HG03135 (cell line): ENCODE data around the gene MGST1.
"Not testable (repeated sequence)": the region's sequence is repeated elsewhere in the genome, so short reads cannot be mapped to it uniquely, and the experiment has no call there.

Experiments
- ATAC-seq: cut with Tn5 transposase; IDR thresholded peaks from one replicate; pipeline ENCODE4 v1.9.1; 2021; ENCODE audit warnings: mild to moderate bottlenecking, moderate library complexity; ENCODE audit not compliant: unreplicated experiment

The MGST1 gene

DNA sequence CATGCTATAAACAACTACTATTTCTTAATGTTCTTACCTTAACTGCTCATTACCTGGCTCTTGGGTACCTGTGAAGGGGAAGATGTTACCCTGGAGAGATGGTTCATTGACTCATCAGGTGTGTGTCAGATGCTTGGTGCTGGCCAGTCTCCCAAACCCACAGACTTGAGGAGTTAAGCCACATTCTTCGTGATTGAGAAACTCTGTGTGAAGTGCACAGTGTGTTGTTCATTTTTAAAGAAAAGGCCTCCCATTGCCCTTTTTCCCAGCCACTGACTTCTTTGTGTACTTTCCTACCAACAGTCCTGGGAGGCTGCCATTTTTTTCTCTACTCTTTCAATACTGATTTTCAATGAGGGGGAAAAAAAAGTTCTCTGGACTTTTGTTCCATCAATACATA is 3.2 kb downstream of the MGST1 start:
- ATAC-seq = no peak

DNA sequence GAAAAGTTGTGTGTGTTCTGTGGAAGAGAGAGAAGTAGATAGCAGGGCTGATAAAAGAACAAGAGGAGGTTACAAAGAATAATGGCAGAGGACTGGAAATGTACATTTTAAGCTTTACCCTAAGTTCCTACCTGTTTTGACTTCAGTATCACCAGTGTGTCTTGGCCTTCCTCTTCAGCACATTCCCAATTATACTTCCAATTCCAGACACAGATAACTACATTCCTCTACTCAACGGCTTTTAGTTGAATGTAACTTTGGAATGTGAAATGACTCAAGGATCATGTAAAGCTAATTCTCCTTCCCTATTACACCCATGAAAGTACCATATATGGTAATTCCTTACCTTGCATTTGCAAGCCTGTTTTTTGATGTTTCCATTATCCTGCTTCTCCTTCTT is 5.0 kb downstream of the MGST1 start:
- ATAC-seq = no peak

DNA sequence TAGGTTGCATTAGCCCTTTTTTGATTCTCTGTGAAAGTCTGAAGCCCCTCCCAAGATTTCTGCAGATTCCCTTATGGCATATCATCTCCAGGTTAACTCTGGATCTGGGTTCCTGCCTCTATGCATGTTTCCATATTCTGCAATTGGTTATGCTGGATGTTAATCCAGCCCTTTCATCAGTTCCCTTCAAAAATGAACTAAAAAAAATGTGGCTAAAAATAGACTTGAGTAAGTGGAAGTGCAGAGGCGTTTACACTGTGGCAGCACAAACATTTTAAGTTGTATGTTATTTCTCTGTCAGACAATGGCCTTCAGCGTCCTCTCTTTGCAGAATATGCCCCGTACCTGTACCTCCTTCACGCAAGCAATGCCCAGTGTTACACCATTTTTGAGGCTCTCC is 11.4 kb downstream of the MGST1 start:
- ATAC-seq = no peak

GRCh38 chr12:16359512-16360491 is 12.4 kb downstream of the MGST1 start:
- ATAC-seq = no peak

DNA sequence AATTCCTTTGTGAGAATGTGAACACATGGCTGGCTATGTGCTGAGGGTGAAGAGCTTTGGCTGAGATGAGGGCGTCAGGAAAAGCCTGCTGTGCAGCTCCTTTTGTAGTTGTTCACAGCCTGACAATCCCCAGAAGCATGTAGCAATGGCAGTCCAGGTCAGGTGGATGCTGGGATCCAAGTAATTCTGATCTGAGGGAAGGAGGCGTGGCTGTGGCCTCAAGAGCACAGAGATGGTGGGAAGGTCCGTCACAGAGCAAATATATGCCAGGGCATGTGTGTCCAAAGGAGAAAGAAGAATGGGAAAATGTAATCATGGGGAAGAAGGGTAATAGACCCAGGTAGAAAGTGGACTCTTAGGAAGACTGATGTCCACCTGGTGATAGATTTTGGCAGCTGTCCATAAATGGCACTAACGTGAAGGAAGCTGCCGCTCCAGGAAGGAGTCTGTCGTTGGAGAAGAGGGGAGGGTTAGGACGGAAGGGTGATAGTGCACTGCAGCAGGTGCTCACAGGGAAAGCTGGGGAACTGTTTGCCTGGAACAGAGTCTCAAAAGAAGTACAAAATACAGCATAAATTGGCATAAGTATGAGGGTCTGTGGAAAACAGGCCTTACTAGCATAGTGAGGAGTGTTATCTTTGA is 13.8 kb downstream of the MGST1 start:
- ATAC-seq = no peak

GRCh38 chr12:16362550-16362949 is 15.1 kb downstream of the MGST1 start:
- ATAC-seq = no peak

DNA sequence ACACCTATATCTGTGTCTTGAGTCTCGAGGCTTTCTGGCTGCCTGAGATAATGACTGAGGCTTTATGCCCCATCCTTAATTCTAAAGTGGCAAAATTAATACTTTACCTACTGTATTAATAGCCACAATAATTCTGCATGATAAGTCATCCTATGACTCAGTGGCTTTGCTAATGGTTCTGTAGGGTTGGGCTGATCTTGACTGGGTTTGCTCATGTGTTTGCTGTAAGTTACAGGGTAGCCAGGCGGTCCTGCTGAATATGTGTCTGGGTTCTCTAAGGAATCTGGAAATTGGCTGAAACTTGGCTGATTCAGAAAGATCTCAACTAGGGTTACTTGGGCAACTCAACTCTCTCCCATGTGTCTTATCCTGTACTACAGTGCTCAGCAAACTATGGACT is 21.7 kb downstream of the MGST1 start:
- no peak for ATAC-seq

DNA sequence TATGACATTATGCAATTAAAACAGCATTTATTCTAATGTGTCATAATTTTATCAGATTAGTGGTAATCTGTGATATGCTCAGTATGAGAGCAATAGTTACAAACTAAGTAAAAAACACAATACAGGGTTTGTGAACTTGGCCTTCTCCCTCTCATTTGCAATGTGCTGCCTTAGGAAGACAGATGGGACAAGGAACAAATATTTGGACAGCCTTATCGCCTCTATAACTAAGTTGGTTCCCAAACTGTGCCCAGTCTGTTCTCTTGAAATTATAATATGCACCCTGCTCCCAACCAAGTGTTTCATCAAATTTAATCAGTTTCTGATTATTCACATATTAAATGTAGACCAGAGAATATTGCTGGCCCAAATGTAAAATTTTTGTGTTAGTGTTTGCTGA is 22.7 kb downstream of the MGST1 start:
- ATAC-seq = no peak

- ATAC-seq = not testable (repeated sequence)
These were observed 35.3 kb downstream of the MGST1 start for GRCh38 chr12:16382652-16383312.

DNA sequence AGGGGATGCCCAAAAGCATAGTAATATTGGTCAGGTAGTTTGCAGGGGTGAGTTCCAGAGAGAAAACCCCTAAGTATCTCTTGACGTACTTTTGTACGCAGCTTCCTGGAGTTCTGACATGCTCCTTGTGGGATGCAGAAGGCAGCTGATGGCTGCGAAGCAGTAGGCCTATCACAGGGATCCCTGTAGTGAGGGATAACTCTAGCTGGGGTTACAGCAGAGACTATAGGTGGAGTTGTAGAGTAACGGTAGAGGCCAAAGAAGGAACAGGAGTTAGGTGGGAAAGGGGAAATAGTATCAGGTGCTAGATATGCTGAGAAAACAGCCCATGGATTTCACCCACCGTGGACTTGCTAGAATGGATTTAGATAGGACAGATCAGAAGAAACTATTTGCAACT is 37.3 kb downstream of the MGST1 start:
- no peak for ATAC-seq

GRCh38 chr12:16385782-16386646 is 38.6 kb downstream of the MGST1 start:
- no peak for ATAC-seq

GRCh38 chr12:16387919-16388318 is 40.5 kb downstream of the MGST1 start:
- ATAC-seq = no peak

DNA sequence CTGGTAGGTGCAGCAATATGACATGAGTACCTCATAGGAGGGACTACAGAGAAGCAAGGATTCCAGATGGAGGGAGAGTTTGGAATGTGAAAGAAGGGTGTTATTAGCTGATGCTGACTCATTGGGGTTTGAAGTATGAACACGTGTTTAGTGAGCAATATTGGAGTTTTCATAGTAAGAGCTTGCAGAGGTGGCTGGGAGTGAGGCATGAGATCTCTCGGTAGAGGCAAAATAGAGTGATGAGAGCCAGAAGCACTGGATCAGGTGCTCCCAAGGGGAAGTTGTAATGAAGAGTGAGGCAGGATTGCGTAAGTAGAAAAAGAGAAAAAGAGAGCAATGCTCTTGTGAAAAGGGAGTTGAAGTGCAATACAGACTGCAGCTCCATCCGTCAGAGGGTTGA is 42.1 kb downstream of the MGST1 start:
- no peak for ATAC-seq

DNA sequence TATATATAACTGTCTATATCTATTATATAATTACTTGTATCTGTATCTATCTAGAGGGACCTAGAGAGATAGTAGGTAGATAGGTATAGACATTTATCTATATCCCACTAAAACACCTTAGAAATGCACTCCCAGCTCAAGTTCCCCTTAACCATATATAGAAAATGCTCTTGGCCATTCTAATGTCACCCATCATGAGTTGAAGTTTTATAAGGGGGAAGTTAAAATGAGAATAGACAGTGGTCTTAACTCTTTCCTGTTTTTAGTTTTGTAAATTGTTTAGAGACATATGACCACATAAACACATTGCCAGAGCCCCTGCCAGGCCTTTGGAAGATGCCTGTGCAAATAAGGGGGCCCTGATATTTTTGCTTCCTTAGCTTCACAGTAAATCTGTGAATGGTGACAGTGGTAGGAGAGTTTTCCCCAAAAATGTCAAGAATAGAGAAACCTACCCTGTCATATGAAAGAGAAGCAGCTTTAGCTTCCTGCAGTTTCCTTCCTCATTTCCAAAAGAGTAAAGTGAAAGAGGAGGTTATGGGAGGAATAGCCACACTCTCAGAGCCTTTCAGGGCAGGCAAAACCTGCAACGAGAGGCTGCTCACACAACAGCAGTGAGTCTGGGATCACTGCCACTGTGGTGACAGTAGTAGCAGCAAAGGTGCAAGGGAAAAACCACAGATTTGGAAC is 45.5 kb downstream of the MGST1 start:
- ATAC-seq = no peak

DNA sequence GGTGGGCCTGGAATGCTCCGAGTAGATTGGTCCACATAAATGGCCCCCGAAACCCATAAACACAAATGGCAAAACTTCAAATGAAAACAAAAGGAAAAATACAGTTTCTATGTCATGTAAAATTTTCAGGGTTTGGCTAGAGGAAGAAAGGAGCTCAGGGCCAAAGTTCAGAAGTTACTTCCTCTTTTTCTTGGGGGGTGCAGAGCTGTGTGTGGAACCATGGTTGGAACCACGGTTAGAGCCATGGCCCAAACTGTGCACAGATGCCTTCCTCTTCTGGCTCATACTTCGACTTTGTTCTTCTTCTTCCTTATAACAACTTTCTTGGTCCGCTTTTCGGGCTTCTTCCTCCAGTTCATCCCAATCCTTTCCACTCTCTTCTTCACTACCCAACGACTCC is 51.7 kb downstream of the MGST1 start:
- ATAC-seq = no peak

DNA sequence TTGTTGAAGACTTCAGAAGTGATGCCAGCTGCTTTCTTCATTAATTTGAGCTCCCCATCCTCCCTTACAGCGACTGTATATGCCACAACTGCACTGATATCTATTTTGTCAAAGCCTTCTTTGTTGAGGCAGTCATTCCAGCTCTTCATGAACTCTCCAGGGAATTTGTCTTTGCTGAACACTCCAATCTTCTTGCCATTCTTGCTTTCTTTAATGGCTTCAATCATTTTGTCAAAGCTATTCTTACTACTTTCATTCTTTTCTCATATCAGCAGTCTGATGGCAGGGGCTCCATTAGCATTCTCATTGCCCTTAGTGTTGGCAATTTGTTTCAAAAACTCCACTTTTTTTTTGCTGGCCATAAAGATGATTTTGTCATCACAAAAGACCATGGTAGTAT is 54.4 kb downstream of the MGST1 start:
- not testable (repeated sequence) for ATAC-seq

DNA sequence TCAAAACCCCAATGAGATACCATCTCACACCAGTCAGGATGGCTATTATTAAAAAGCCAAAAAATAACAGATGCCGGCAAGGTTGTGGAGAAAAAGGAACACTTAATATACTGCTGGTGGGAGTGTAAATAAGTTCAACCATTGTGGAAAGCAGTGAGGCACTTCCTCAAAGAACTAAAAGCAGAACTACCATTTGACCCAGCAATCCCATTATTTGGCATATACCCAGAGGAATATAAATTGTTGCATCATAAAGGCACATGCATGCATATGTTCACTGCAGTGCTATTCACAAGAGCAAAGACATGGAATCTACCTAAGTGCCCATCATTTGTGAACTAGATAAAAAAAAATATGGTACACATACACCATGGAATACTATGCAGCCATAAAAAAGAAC is 59.9 kb downstream of the MGST1 start:
- ATAC-seq = no peak
